NCI-H2196 treated with DMSO at 0.1 percent for 48 hours (cell line): ENCODE measurements around the gene GANAB.
A peak's percentile ranks its signal among the peaks of the same experiment; 100 is the strongest.
"Not testable (repeated sequence)": the region's sequence is repeated elsewhere in the genome, so short reads cannot be mapped to it uniquely, and the experiment has no call there.

Experiments
- DNase-seq: peaks from one replicate; lab custom pipeline; 2025; ENCODE audit not compliant: unreplicated experiment; lab: John Stamatoyannopoulos, UW

GANAB gene

GRCh38 chr11:62621567-62622470 is 24.6 kb downstream of the GANAB start, which contains the start of gene B3GAT3:
B3GAT3 (minus strand) TSS chr11:62621986; CDS start chr11:62621947, 39 bp downstream.
- DNase-seq, result peak; percentile 96

GRCh38 chr11:62621027-62621566 is 25.3 kb downstream of the GANAB start:
- no peak for DNase-seq

- not testable (repeated sequence) for DNase-seq
Measured at GRCh38 chr11:62616957-62617356, 29.5 kb downstream of the GANAB start.

GRCh38 chr11:62615521-62615920 is 30.9 kb downstream of the GANAB start:
- DNase-seq, result no peak

GRCh38 chr11:62614275-62614674 is 32.1 kb downstream of the GANAB start:
- DNase-seq, result peak; percentile 42

GRCh38 chr11:62613291-62613778 is 33.1 kb downstream of the GANAB start:
- peak; percentile 82 for DNase-seq

GRCh38 chr11:62612366-62613290 is 33.8 kb downstream of the GANAB start, which contains the start of the genes EML3 and ROM1:
EML3 (minus strand) TSS chr11:62612775; CDS start chr11:62612457, 318 bp downstream.
ROM1 (plus strand) TSS chr11:62613257; CDS start chr11:62613282, 25 bp downstream.
- DNase-seq, result peak; percentile 94

GRCh38 chr11:62611705-62612365 is 34.6 kb downstream of the GANAB start:
- DNase-seq, result no peak

- no peak for DNase-seq
Measured at GRCh38 chr11:62610814-62611704, 35.4 kb downstream of the GANAB start.

GRCh38 chr11:62610403-62610802 is 36.0 kb downstream of the GANAB start:
- no peak for DNase-seq

GRCh38 chr11:62608776-62609175 is 37.6 kb downstream of the GANAB start:
- DNase-seq, result no peak

- DNase-seq, result no peak
Measured at GRCh38 chr11:62607714-62608113, 38.7 kb downstream of the GANAB start.

- DNase-seq, result no peak
Measured at GRCh38 chr11:62605902-62606301, 40.5 kb downstream of the GANAB start.

GRCh38 chr11:62605467-62605866 is 40.9 kb downstream of the GANAB start:
- no peak for DNase-seq

GRCh38 chr11:62604460-62605120 is 41.8 kb downstream of the GANAB start:
- no peak for DNase-seq

- no peak for DNase-seq
Measured at GRCh38 chr11:62603776-62604299, 42.6 kb downstream of the GANAB start.

- DNase-seq, result no peak
Measured at GRCh38 chr11:62603072-62603408, 43.4 kb downstream of the GANAB start.

- DNase-seq, result peak; percentile 75
Measured at GRCh38 chr11:62602141-62603071, 44.0 kb downstream of the GANAB start.
